ENCODE measurements around the gene ATOH1.

- TF ChIP-seq CTCF (IDR thresholded peaks at IDR 0.05) (no peak), POLR2A (IDR thresholded peaks at IDR 0.05) (no peak), POLR2AphosphoS5 (IDR thresholded peaks at IDR 0.05) (no peak), EP300 (IDR thresholded peaks at IDR 0.05) (no peak)
These were observed 14.4 kb upstream of the ATOH1 start for GRCh38 chr4:93814141-93814540.
